HL-60 (cell line): ENCODE measurements around the gene DAB2IP.

ENCODE experiments used
- DNase-seq, 2 experiments: peaks; one replicate each; pipeline ENCODE4 v3.0.0-alpha.2; 2010 to 2020; ENCODE audit warnings: low read depth in 1 of 2, low spot score in 1 of 2
- H3K27ac ChIP-seq: fragments of 250-450 bp; sonication (Bioruptor Pico); replicated peaks from 2 replicates; pipeline ENCODE4 v1.5.1; 2020; ENCODE audit warnings: mild to moderate bottlenecking, moderate library complexity
- H3K27me3 ChIP-seq: fragments of 250-450 bp; sonication (Bioruptor Pico); 2 replicates; pipeline ENCODE4 v1.5.1; 2021; ENCODE audit warnings: mild to moderate bottlenecking, moderate library complexity; ENCODE audit not compliant: insufficient read depth, poor library complexity, severe bottlenecking
- H3K4me3 ChIP-seq: replicated peaks from 2 replicates; pipeline ENCODE4 v1.5.1; 2011; ENCODE audit warnings: mild to moderate bottlenecking, control low read depth, low read length; ENCODE audit not compliant: insufficient read depth
- CTCF ChIP-seq: IDR thresholded peaks from one replicate; pipeline ENCODE4 v1.5.1; 2011; ENCODE audit warnings: low read length, control low read depth, inconsistent platforms; ENCODE audit not compliant: insufficient read depth
- GABPA ChIP-seq: IDR thresholded peaks from 2 replicates; pipeline ENCODE4 v1.6.1; 2012; ENCODE audit warnings: low read depth
- POLR2AphosphoS5 ChIP-seq: IDR thresholded peaks from 2 replicates; pipeline ENCODE4 v1.6.1; 2012; ENCODE audit warnings: low read depth
- REST ChIP-seq: IDR thresholded peaks from 2 replicates; pipeline ENCODE4 v1.6.1; 2012; ENCODE audit warnings: low read depth; ENCODE audit not compliant: insufficient replicate concordance
- SPI1 ChIP-seq: IDR thresholded peaks from 2 replicates; pipeline ENCODE4 v1.6.1; 2012; ENCODE audit warnings: low read depth, mild to moderate bottlenecking, borderline replicate concordance

Gene DAB2IP

GRCh38 chr9:121660876-121661275 lies 9.4 kb downstream of the DAB2IP start:
- Histone ChIP-seq H3K27me3 (peaks cover 17% of the 10 kb centered on the region), H3K27ac (no peak overlapping the region), H3K4me3 (no peak overlapping the region)
- TF ChIP-seq CTCF, result no peak
- TF ChIP-seq SPI1, result no peak
- TF ChIP-seq REST, result no peak
- no peak for TF ChIP-seq POLR2AphosphoS5
- TF ChIP-seq GABPA, result no peak
- DNase-seq, result no peak

GRCh38 chr9:121661328-121661727 lies 9.9 kb downstream of the DAB2IP start:
- H3K4me3 ChIP-seq, result no peak overlapping the region

GRCh38 chr9:121662359-121662758 lies 10.9 kb downstream of the DAB2IP start:
- TF ChIP-seq REST, result no peak
- no peak for TF ChIP-seq POLR2AphosphoS5
- TF ChIP-seq GABPA, result no peak
- no peak for TF ChIP-seq SPI1
- no peak for TF ChIP-seq CTCF
- no peak overlapping the region for H3K27ac ChIP-seq
- peaks cover 20% of the 10 kb centered on the region for H3K27me3 ChIP-seq
- no peak for DNase-seq
- no peak overlapping the region for H3K4me3 ChIP-seq

More at GRCh38 chr9:121661328-121661727, 9.9 kb downstream of the DAB2IP start:
- no peak for TF ChIP-seq SPI1
- no peak for TF ChIP-seq CTCF
- no peak for TF ChIP-seq POLR2AphosphoS5
- no peak for TF ChIP-seq REST
- TF ChIP-seq GABPA, result no peak
- peaks cover 20% of the 10 kb centered on the region for H3K27me3 ChIP-seq
- no peak for DNase-seq
- no peak overlapping the region for H3K27ac ChIP-seq
